Endodermal cell (in vitro differentiated cells): ENCODE measurements around the gene MINDY4. TPM values are rescaled to one million over a fixed set of nuclear protein-coding genes. Genes with fewer than 3 reads are reported as not detected.
A peak's percentile ranks its signal among the peaks of the same experiment; 100 is the strongest.

Source experiments
- DNase-seq: peaks from one replicate; pipeline ENCODE4 v3.0.0-alpha.2; 2017
- H3K27ac ChIP-seq: 2 replicates; pipeline ENCODE4 v1.5.1; 2013; ENCODE audit warnings: mild to moderate bottlenecking, low read depth, low read length, moderate library complexity
- H3K27me3 ChIP-seq: 2 replicates; pipeline ENCODE4 v1.6.1; 2013; ENCODE audit warnings: mild to moderate bottlenecking, low read length, moderate library complexity; ENCODE audit not compliant: insufficient read depth, control insufficient read depth, poor library complexity, severe bottlenecking
- H3K36me3 ChIP-seq: 2 replicates; pipeline ENCODE4 v1.7.0; 2013; ENCODE audit warnings: mild to moderate bottlenecking, low read length, moderate library complexity; ENCODE audit not compliant: control insufficient read depth, insufficient read depth
- H3K4me1 ChIP-seq: one replicate; pipeline ENCODE4 v1.7.0; 2013; ENCODE audit warnings: low read length; ENCODE audit not compliant: control insufficient read depth, insufficient read depth
- H3K4me3 ChIP-seq: 2 replicates; pipeline ENCODE4 v1.5.1; 2013; ENCODE audit warnings: mild to moderate bottlenecking, low read length, moderate library complexity
- H3K9ac ChIP-seq: 2 replicates; pipeline ENCODE4 v1.6.1; 2013; ENCODE audit warnings: mild to moderate bottlenecking, low read length, moderate library complexity; ENCODE audit not compliant: poor library complexity, severe bottlenecking; ENCODE audit errors: extremely low read depth
- H3K9me3 ChIP-seq: 2 replicates; pipeline ENCODE4 v1.6.1; 2013; ENCODE audit warnings: mild to moderate bottlenecking, low read length, moderate library complexity; ENCODE audit not compliant: control insufficient read depth
- H3K27ac Mint-ChIP-seq: 2 replicates; pipeline ENCODE4 v1.8.0; 2020; ENCODE audit warnings: mixed read lengths
- H3K27me3 Mint-ChIP-seq: 2 replicates; pipeline ENCODE4 v1.8.0; 2021; ENCODE audit warnings: mild to moderate bottlenecking, mixed read lengths; ENCODE audit not compliant: insufficient read depth
- H3K36me3 Mint-ChIP-seq: 2 replicates; pipeline ENCODE4 v1.8.0; 2020; ENCODE audit warnings: low read depth, mixed read lengths
- H3K4me1 Mint-ChIP-seq: 2 replicates; pipeline ENCODE4 v1.8.0; 2020; ENCODE audit warnings: mixed read lengths
- H3K4me3 Mint-ChIP-seq: 2 replicates; pipeline ENCODE4 v1.8.0; 2020; ENCODE audit warnings: mild to moderate bottlenecking, moderate library complexity, mixed read lengths
- H3K9me3 Mint-ChIP-seq: 2 replicates; pipeline ENCODE4 v1.8.0; 2020; ENCODE audit warnings: mild to moderate bottlenecking, mixed read lengths
- WGBS, 2 experiments: methylation state at CpG; one replicate each; pipeline versions ENCODE4 v1.1.5 to v1.1.7; 2013; ENCODE audit warnings: missing lambda C conversion rate in 2 of 2, mixed read lengths in 1 of 2; ENCODE audit not compliant: insufficient coverage in 1 of 2, insufficient read length in 1 of 2; 5-methylcytosine and 5-hydroxymethylcytosine counted together
- total RNA-seq, 2 donors: library from RNA; stranded (reverse); fragmentation: NEBNext Ultra II Directional in 1 of 2; extraction: Animal tissue kit (Norgen Biotek cat#: 25700) in 1 of 2; gene quantifications; 2 replicates in 1 of 2; 3 replicates in 1 of 2; pipeline ENCODE4 v1.2.1, GENCODE V29; 2021
- TF ChIP-seq, protein P1 (sequence below): fragments of 200-600 bp; sonication (generic); conservative IDR thresholded peaks from 2 replicates; pipeline ENCODE4 v1.5.0; 2021; ENCODE audit warnings: antibody characterized with exemption, mild to moderate bottlenecking

Gene MINDY4
- total RNA-seq, 2 donors from 2014 or later: 7.2 to 8.1 TPM

DNA sequence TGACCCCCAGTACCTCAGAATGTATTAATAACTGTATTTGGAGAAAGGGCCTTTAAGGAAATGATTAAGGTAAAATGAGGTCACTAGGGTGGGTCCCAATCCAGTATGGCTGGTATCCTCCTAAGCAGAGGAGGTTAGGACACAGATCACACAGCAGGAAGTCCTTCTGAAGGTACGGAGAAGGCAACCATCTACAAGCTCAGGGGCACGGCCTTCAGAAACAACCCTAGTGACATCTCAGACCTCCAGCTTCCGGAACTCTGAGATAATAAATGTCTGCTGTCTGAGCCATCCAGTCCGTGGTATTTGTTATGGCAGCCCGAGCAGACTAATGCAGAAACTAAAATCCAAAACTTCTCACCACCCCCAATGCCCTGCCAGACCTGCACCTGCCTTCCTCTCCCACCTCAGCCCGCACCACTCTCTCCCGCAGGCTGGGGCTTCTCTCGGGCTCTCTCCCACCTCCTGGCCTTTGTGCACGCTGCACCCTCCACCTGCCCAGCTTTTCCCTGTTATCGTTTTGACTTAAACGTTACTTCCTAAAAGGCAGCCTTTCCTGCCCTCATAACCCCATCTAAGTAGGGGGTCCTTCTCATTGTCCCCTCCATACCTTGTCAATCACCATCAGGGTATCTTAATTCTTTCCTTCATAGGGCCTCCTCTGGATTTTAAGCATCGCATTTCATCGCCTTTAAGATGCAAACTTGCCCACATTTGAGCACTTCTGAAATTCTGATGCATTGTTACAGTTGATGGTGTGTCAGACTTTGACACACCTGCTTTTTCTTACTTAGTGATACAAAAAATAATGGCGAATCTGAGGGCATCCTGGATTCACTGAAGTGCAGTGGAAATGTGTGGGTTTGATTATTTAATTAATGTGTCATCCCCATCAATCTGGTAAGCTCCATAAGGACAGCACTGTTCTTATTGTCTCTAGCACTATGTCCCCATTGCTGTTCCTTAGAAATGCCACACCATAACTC lies 108.2 kb downstream of the MINDY4 start:
- peaks cover 11% of the 10 kb centered on the region for H3K4me1 ChIP-seq
- peak; percentile 61 for DNase-seq
- no peak overlapping the region for H3K4me3 Mint-ChIP-seq
- H3K9me3 Mint-ChIP-seq: peaks cover 1% of the 10 kb centered on the region
- no peak overlapping the region for H3K9ac ChIP-seq
- H3K36me3 Mint-ChIP-seq: peaks cover 9% of the 10 kb centered on the region
- TF ChIP-seq, protein P1, sequence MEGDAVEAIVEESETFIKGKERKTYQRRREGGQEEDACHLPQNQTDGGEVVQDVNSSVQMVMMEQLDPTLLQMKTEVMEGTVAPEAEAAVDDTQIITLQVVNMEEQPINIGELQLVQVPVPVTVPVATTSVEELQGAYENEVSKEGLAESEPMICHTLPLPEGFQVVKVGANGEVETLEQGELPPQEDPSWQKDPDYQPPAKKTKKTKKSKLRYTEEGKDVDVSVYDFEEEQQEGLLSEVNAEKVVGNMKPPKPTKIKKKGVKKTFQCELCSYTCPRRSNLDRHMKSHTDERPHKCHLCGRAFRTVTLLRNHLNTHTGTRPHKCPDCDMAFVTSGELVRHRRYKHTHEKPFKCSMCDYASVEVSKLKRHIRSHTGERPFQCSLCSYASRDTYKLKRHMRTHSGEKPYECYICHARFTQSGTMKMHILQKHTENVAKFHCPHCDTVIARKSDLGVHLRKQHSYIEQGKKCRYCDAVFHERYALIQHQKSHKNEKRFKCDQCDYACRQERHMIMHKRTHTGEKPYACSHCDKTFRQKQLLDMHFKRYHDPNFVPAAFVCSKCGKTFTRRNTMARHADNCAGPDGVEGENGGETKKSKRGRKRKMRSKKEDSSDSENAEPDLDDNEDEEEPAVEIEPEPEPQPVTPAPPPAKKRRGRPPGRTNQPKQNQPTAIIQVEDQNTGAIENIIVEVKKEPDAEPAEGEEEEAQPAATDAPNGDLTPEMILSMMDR: peak; percentile 28
- H3K4me3 ChIP-seq: no peak overlapping the region
- 76 to 78% methylated on average over 10 to 14 of the region's 14 CpGs for WGBS, 2 experiments
- no peaks in the 10 kb centered on the region for H3K36me3 ChIP-seq
- H3K27me3 Mint-ChIP-seq: no peaks in the 10 kb centered on the region
- H3K9me3 ChIP-seq: no peaks in the 10 kb centered on the region
- H3K27ac Mint-ChIP-seq: no peak overlapping the region
- peaks cover 31% of the 10 kb centered on the region for H3K4me1 Mint-ChIP-seq
- no peaks in the 10 kb centered on the region for H3K27me3 ChIP-seq
- no peak overlapping the region for H3K27ac ChIP-seq

DNA sequence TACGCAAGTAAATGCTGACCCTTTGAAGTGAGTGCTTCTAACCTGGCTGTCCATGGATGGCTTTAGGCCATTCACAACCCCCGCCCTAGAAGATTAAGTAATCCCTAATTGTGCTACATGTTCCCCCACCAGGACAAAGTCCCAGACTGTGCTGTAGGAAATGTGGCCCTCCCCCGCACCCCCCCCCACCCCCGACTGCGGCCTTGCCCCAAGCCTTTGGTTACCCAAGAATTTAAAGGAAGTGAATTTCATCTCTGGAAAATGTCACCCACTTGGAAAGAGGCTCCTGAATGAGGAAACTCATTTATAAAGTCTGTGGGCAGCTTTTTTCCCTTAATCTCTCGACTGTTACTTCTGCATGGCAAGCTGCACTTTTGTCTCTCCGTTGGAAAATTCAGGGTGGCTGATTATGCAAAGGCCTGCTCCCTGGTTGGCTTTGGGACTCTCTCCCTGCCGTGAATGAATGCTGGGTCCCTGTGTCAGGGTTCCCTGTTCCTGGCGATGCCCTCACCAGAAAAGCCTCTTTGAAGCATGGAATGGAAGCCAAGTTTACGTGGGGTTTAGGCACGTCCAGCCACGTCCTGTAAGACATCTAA lies 109.0 kb downstream of the MINDY4 start:
- H3K27ac Mint-ChIP-seq: no peak overlapping the region
- peaks cover 31% of the 10 kb centered on the region for H3K4me1 Mint-ChIP-seq
- 53 to 69% methylated on average over 4 to 12 of the region's 12 CpGs for WGBS, 2 experiments

DNA sequence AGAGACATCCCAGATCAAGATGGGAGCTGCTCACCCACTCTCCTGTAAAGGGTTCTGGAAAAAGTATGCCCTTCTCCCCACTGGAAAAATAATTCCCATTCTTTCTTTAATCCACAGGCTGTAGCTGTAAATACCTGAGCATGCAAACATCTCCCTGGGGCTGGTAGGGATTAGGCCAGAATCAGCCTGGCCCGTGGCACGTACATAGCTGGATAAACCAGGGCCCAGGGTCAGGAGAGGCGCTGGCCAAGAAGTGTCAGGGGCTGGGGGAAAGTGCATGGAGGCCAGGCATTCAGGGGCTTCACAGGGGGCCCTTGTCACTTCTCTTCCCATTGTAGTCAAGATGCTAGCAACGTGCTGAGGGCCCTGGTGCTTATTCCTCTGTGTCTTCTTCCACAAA lies 109.7 kb downstream of the MINDY4 start:
- no peaks in the 10 kb centered on the region for H3K27me3 ChIP-seq
- Mint-ChIP-seq H3K4me3 (no peak overlapping the region), H3K27ac (peak overlapping the region; percentile 31), H3K9me3 (no peaks in the 10 kb centered on the region), H3K4me1 (peaks cover 31% of the 10 kb centered on the region), H3K27me3 (no peaks in the 10 kb centered on the region), H3K36me3 (no peaks in the 10 kb centered on the region)
- H3K36me3 ChIP-seq: no peaks in the 10 kb centered on the region
- WGBS, 2 experiments: 40 to 56% methylated on average over 4 of the region's 4 CpGs
- TF ChIP-seq, protein P1: no peak
- peaks cover 11% of the 10 kb centered on the region for H3K4me1 ChIP-seq
- DNase-seq: peak; percentile 65
- H3K9ac ChIP-seq: no peak overlapping the region
- no peaks in the 10 kb centered on the region for H3K9me3 ChIP-seq
- H3K27ac ChIP-seq: no peak overlapping the region
- no peak overlapping the region for H3K4me3 ChIP-seq

More for the DNA sequence above, 109.0 kb downstream of the MINDY4 start:
- Histone ChIP-seq H3K27me3 (no peaks in the 10 kb centered on the region), H3K9ac (no peak overlapping the region), H3K9me3 (no peaks in the 10 kb centered on the region), H3K4me1 (peaks cover 11% of the 10 kb centered on the region), H3K27ac (no peak overlapping the region), H3K4me3 (no peak overlapping the region), H3K36me3 (no peaks in the 10 kb centered on the region)
- Mint-ChIP-seq H3K36me3 (peaks cover 6% of the 10 kb centered on the region), H3K4me3 (no peak overlapping the region), H3K9me3 (no peaks in the 10 kb centered on the region), H3K27me3 (no peaks in the 10 kb centered on the region)
- TF ChIP-seq, protein P1: no peak
- DNase-seq: no peak
